K562 (cell line): ENCODE results near the gene ZNF575. TPM values are rescaled to one million over a fixed set of nuclear protein-coding genes. Genes with fewer than 3 reads are reported as not detected.
"Not testable (repeated sequence)": the region's sequence is repeated elsewhere in the genome, so short reads cannot be mapped to it uniquely, and the experiment has no call there.

Experiments
- ATAC-seq: fragments of 200-7000 bp; cut with Tn5 transposase; 3 replicates; pipeline ENCODE4 v1.9.1; 2020; ENCODE audit warnings: moderate library complexity
- BruUV-seq: library from RNA; stranded (reverse); fragments of 400-500 nt; replicated peaks from 2 replicates; lab custom pipeline; 2021; lab: Mats Ljungman, UMichigan
- CTCF ChIA-PET: fragments of 300-600 bp; formaldehyde crosslinking; extraction: SDS; loops from one replicate; lab custom pipeline; 2021; ENCODE audit warnings: low intra/inter-chr PET ratio; lab: Yijun Ruan, JAX
- POLR2A ChIA-PET: fragments of 300-600, 350-650 bp; sonication (Branson Sonifier 250); formaldehyde crosslinking; extraction: SDS; loops from one replicate; lab custom pipeline; 2021; ENCODE audit warnings: antibody characterized with exemption, inconsistent platforms; lab: Yijun Ruan, JAX
- DNase-seq, 4 experiments: peaks; one replicate each; pipeline versions ENCODE4 v3.0.0 to v3.0.0-alpha.2; 2011 to 2018; ENCODE audit warnings: low spot score in 3 of 4, mixed read lengths in 3 of 4; ENCODE audit errors: extremely low read depth in 1 of 4
- FAIRE-seq: peaks from 2 replicates; lab custom pipeline; 2011; peaks lifted over from hg19 to GRCh38; lab: Jason Lieb, UNC
- H2AFZ ChIP-seq: 2 replicates; pipeline ENCODE4 v1.6.0; 2011; ENCODE audit warnings: low read depth, low read length, control low read depth, inconsistent platforms
- H3K27ac ChIP-seq: fragments of 200-600 bp; 3 replicates; pipeline ENCODE4 v1.8.0; 2011; ENCODE audit warnings: low read depth, mild to moderate bottlenecking, control low read depth, inconsistent platforms, low read length, moderate library complexity, mixed read lengths; ENCODE audit errors: extremely low read depth
- H3K27me3 ChIP-seq, 2 experiments: fragments of 300-600 bp in 1 of 2; 2 replicates in 1 of 2; 3 replicates in 1 of 2; pipeline versions ENCODE4 v1.6.0 to v1.8.0; 2011; ENCODE audit warnings: inconsistent platforms in 2 of 2, low read length in 2 of 2, mild to moderate bottlenecking in 1 of 2, mixed read lengths in 1 of 2, moderate library complexity in 1 of 2; ENCODE audit not compliant: control insufficient read depth in 2 of 2, insufficient read depth in 2 of 2
- H3K36me3 ChIP-seq: fragments of 300-600 bp; 3 replicates; pipeline ENCODE4 v1.8.0; 2011; ENCODE audit warnings: mild to moderate bottlenecking, low read length, inconsistent platforms; ENCODE audit not compliant: control insufficient read depth, insufficient read depth
- H3K4me1 ChIP-seq, 2 experiments: fragments of 200-600 bp in 1 of 2; replicated peaks in 1 of 2; 2 replicates in 1 of 2; 3 replicates in 1 of 2; pipeline versions ENCODE4 v1.5.1 to v1.8.0; 2011; ENCODE audit warnings: inconsistent platforms in 2 of 2, low read length in 2 of 2, mild to moderate bottlenecking in 1 of 2, mixed read lengths in 1 of 2, moderate library complexity in 1 of 2; ENCODE audit not compliant: control insufficient read depth in 2 of 2, insufficient read depth in 2 of 2
- H3K4me2 ChIP-seq: 2 replicates; pipeline ENCODE4 v1.6.1; 2011; ENCODE audit warnings: low read length, control low read depth, inconsistent platforms, mixed read lengths; ENCODE audit not compliant: insufficient read depth
- H3K4me3 ChIP-seq: fragments of 200-600 bp; sonication (generic), shearing (Covaris generic); 2 replicates; pipeline ENCODE4 v1.5.1; 2016; ENCODE audit warnings: control low read depth, inconsistent platforms
- H3K79me2 ChIP-seq: fragments of 200-600 bp; 3 replicates; pipeline ENCODE4 v1.8.0; 2011; ENCODE audit warnings: low read length, inconsistent platforms; ENCODE audit not compliant: control insufficient read depth, insufficient read depth
- H3K9ac ChIP-seq, 2 experiments: 2 replicates each; pipeline versions ENCODE4 v1.6.0 to v1.6.1; 2011; ENCODE audit warnings: low read depth in 2 of 2, low read length in 2 of 2, control low read depth in 1 of 2, inconsistent platforms in 1 of 2, mild to moderate bottlenecking in 1 of 2, mixed read lengths in 1 of 2; ENCODE audit not compliant: insufficient read depth in 1 of 2
- H3K9me1 ChIP-seq: one replicate; pipeline ENCODE4 v1.6.0; 2011; ENCODE audit warnings: inconsistent platforms, mild to moderate bottlenecking, low read length, moderate library complexity; ENCODE audit not compliant: control insufficient read depth, insufficient read depth
- H3K9me3 ChIP-seq: replicated peaks from 2 replicates; pipeline ENCODE4 v1.5.1; 2011; ENCODE audit warnings: low read depth, low read length, inconsistent platforms; ENCODE audit not compliant: control insufficient read depth, insufficient read depth
- H4K20me1 ChIP-seq: replicated peaks from 2 replicates; pipeline ENCODE4 v1.6.1; 2011; ENCODE audit warnings: low read length, inconsistent platforms, mixed read lengths; ENCODE audit not compliant: control insufficient read depth, insufficient read depth
- NCOA4 ChIP-seq: fragments of 450-650 bp; IDR thresholded peaks from 2 replicates; pipeline ENCODE4 v1.6.1; 2018; ENCODE audit warnings: mild to moderate bottlenecking; ENCODE audit not compliant: partially characterized antibody
- POLR2AphosphoS5 ChIP-seq: IDR thresholded peaks from 2 replicates; pipeline ENCODE4 v1.6.1; 2011; ENCODE audit warnings: mild to moderate bottlenecking, low read depth, low read length, moderate library complexity; ENCODE audit not compliant: control insufficient read depth, insufficient read depth
- SNIP1 ChIP-seq: fragments of 450-650 bp; IDR thresholded peaks from 2 replicates; pipeline ENCODE4 v1.7.1; 2017; ENCODE audit warnings: low read depth, mild to moderate bottlenecking
- TAF1 ChIP-seq: IDR thresholded peaks from 2 replicates; pipeline ENCODE4 v1.6.1; 2011; ENCODE audit warnings: mild to moderate bottlenecking, low read length, moderate library complexity; ENCODE audit not compliant: insufficient read depth, control insufficient read depth, severe bottlenecking; ENCODE audit errors: extremely low read depth
- YBX1 ChIP-seq: fragments of 450-650 bp; IDR thresholded peaks from 2 replicates; pipeline ENCODE4 v1.7.1; 2016; ENCODE audit warnings: mild to moderate bottlenecking
- ZNF121 ChIP-seq: sonication (generic); formaldehyde crosslinking; conservative IDR thresholded peaks from 2 replicates; pipeline ENCODE4 v1.8.0; 2022; ENCODE audit warnings: missing genetic modification reagents
- ZNF830 ChIP-seq: fragments of 250-450 bp; sonication (Bioruptor Pico); IDR thresholded peaks from 2 replicates; pipeline ENCODE4 v1.5.0; 2021; ENCODE audit warnings: mild to moderate bottlenecking
- WGBS: fragments of 100-300 bp; shearing (Covaris generic); methylation state at CpG from one replicate; pipeline ENCODE4 v1.1.6; 2016; ENCODE audit warnings: low coverage, mixed read lengths; ENCODE audit not compliant: insufficient coverage; ENCODE audit errors: missing lambda C conversion rate; 5-methylcytosine and 5-hydroxymethylcytosine counted together
- in situ Hi-C: fragments of 300-500 bp; cut with MboI; formaldehyde crosslinking; loops from 4 replicates; pipeline ENCODE4 v1.15.0; 2018; ENCODE audit warnings: inconsistent platforms, mixed read lengths
- intact Hi-C: fragments of 100-400 bp; cut with micrococcal nuclease; formaldehyde crosslinking; loops from 2 replicates; pipeline ENCODE4 v1.14.2; 2022
- polyA plus RNA-seq, 8 experiments: library from polyadenylated mRNA; depleted of rRNA in 4 of 8; stranded (reverse) in 5 of 8; unstranded in 3 of 8; fragments of >200 nt; fragmentation: Nextera tagmentation in 2 of 8; fragmentation: Illumina TruSeq in 1 of 8; extraction: Ambion mirVana in 2 of 8; extraction: Trizol in 1 of 8; gene quantifications; 2 replicates each; pipeline versions ENCODE4 v1.2.1 to v1.2.3, GENCODE V29; 2011 to 2014; ENCODE audit warnings: inconsistent platforms in 1 of 8, missing spikeins in 1 of 8
- total RNA-seq, 7 experiments: library from RNA; depleted of rRNA in 6 of 7; stranded (reverse); fragments of >200 nt in 6 of 7; fragmentation: Illumina TruSeq in 2 of 7; extraction: Trizol in 2 of 7; gene quantifications; 2 replicates each; pipeline versions ENCODE4 v1.2.1 to v1.2.3, GENCODE V29; 2011 to 2021; ENCODE audit warnings: low replicate concordance in 1 of 7
- TF ChIP-seq, protein P1 (sequence below), 2 experiments: fragments of 150-350 bp in 1 of 2; IDR thresholded peaks; 2 replicates each; pipeline ENCODE4 v1.6.1; 2012 to 2016; ENCODE audit warnings: low read depth in 2 of 2, low read length in 2 of 2, mild to moderate bottlenecking in 1 of 2, moderate library complexity in 1 of 2
- TF ChIP-seq, protein P2 (sequence below): sonication (generic); formaldehyde crosslinking; IDR thresholded peaks from 2 replicates; pipeline ENCODE4 v1.8.0; 2022; ENCODE audit warnings: mild to moderate bottlenecking, low read depth, missing genetic modification reagents

The ZNF575 gene
- total and polyA plus RNA-seq, 9 of the 15 experiments (the other 6 are each of a cell fraction or from before 2014, with no cell fraction given) = 0.20 to 0.98 (median 0.32) TPM; not detected in 6

DNA sequence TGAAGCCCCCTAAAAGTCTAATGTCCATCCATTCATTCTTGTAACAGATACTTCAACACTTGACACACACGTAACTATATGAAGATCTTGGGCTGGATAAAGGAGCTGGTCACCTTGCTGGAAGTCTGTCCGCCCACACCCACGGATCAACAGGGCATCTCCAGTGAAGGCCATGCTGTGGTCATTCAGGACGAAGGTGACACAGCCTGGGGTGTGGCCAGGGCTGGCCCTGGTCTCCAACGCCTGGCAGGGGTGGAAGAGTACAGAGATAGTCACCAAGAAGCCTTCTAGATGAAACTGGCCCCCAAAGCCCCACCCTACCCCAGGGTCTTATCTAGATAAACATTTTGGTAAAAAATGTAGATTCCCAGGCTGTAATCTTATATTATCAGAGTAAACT, 21.7 kb upstream of the ZNF575 start:
- CTCF ChIA-PET = no interaction called here
- H3K27ac ChIP-seq = no peak overlapping the region
- no peaks in the 10 kb centered on the region for H3K9me3 ChIP-seq
- no peak overlapping the region for H2AFZ ChIP-seq
- 0 out of 3 replicates have a peak, but pooled peaks cover 2% of the 10 kb centered on the region for H3K36me3 ChIP-seq
- no peak overlapping the region for H3K4me2 ChIP-seq
- no peaks in the 10 kb centered on the region; a peak in 1 of 5 replicates for H3K4me1 ChIP-seq
- in situ Hi-C loops (no loop called here), intact Hi-C loops (no loop called here)
- no peaks in the 10 kb centered on the region for H3K79me2 ChIP-seq
- H4K20me1 ChIP-seq = no peaks in the 10 kb centered on the region
- H3K4me3 ChIP-seq = no peak overlapping the region
- TF ChIP-seq SNIP1 (no peak), POLR2AphosphoS5 (no peak), YBX1 (no peak), ZNF121 (CRISPR knock-in tag) (no peak), ZNF830 (CRISPR knock-in tag) (no peak), TAF1 (no peak), NCOA4 (no peak)
- TF ChIP-seq, protein P1, sequence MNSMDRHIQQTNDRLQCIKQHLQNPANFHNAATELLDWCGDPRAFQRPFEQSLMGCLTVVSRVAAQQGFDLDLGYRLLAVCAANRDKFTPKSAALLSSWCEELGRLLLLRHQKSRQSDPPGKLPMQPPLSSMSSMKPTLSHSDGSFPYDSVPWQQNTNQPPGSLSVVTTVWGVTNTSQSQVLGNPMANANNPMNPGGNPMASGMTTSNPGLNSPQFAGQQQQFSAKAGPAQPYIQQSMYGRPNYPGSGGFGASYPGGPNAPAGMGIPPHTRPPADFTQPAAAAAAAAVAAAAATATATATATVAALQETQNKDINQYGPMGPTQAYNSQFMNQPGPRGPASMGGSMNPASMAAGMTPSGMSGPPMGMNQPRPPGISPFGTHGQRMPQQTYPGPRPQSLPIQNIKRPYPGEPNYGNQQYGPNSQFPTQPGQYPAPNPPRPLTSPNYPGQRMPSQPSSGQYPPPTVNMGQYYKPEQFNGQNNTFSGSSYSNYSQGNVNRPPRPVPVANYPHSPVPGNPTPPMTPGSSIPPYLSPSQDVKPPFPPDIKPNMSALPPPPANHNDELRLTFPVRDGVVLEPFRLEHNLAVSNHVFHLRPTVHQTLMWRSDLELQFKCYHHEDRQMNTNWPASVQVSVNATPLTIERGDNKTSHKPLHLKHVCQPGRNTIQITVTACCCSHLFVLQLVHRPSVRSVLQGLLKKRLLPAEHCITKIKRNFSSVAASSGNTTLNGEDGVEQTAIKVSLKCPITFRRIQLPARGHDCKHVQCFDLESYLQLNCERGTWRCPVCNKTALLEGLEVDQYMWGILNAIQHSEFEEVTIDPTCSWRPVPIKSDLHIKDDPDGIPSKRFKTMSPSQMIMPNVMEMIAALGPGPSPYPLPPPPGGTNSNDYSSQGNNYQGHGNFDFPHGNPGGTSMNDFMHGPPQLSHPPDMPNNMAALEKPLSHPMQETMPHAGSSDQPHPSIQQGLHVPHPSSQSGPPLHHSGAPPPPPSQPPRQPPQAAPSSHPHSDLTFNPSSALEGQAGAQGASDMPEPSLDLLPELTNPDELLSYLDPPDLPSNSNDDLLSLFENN (IDR thresholded peaks at IDR 0.05; ENCODE audit: low read depth in 2 of 2, low read length in 2 of 2) = no peak
- TF ChIP-seq, protein P2, sequence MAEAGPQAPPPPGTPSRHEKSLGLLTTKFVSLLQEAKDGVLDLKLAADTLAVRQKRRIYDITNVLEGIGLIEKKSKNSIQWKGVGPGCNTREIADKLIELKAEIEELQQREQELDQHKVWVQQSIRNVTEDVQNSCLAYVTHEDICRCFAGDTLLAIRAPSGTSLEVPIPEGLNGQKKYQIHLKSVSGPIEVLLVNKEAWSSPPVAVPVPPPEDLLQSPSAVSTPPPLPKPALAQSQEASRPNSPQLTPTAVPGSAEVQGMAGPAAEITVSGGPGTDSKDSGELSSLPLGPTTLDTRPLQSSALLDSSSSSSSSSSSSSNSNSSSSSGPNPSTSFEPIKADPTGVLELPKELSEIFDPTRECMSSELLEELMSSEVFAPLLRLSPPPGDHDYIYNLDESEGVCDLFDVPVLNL (CRISPR knock-in tag) = no peak
- FAIRE-seq (no peak), DNase-seq (no peak), ATAC-seq (no peak)
- no peaks in the 10 kb centered on the region for H3K9me1 ChIP-seq
- WGBS = 68% methylated on average over 4 of the region's 5 CpGs
- no TSS peak for BruUV-seq
- POLR2A ChIA-PET = no interaction called here
- no peak overlapping the region for H3K9ac ChIP-seq
- H3K27me3 ChIP-seq = no peaks in the 10 kb centered on the region

DNA sequence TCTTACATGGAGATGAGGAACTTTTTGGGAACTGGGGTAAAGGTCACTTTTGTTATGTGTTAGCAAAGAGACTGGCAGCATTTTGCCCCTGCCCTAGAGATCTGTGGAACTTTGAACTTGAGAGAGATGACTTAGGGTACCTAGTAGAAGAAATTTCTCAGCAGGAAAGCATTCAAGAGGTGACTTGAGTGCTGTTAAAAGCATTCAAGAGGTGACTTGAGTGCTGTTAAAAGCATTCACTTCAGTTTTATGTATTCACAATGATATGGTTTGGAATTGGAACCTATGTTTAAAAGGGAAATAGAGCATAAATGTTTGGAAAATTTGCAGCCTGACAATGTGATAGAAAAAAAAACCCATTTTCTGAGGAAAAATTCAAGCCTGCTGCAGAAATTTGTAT, 20.6 kb upstream of the ZNF575 start:
- not testable (repeated sequence) for H3K9me3 ChIP-seq

More for the DNA sequence above, 20.6 kb upstream of the ZNF575 start:
- H4K20me1 ChIP-seq, BruUV-seq, H3K36me3 ChIP-seq, in situ Hi-C loops, H3K9ac ChIP-seq, H3K9me1 ChIP-seq, H3K79me2 ChIP-seq, H3K4me1 ChIP-seq, FAIRE-seq, H3K4me2 ChIP-seq, H3K27ac ChIP-seq, H3K27me3 ChIP-seq, DNase-seq, H3K4me3 ChIP-seq, CTCF ChIA-PET, intact Hi-C loops, H2AFZ ChIP-seq, ATAC-seq: not testable (repeated sequence)
- POLR2A ChIA-PET = interaction anchor here (1.1 kb wide), 1 partner anchor 7 kb away, joined by 3 read pairs; the partner anchor contains the start of gene PHLDB3
